GM21390 (cell line): Measurements from ENCODE around the gene SLC17A1.

Experiments used
- ATAC-seq: cut with Tn5 transposase; IDR thresholded peaks from one replicate; pipeline ENCODE4 v1.9.1; 2021; ENCODE audit not compliant: unreplicated experiment

The SLC17A1 gene

DNA sequence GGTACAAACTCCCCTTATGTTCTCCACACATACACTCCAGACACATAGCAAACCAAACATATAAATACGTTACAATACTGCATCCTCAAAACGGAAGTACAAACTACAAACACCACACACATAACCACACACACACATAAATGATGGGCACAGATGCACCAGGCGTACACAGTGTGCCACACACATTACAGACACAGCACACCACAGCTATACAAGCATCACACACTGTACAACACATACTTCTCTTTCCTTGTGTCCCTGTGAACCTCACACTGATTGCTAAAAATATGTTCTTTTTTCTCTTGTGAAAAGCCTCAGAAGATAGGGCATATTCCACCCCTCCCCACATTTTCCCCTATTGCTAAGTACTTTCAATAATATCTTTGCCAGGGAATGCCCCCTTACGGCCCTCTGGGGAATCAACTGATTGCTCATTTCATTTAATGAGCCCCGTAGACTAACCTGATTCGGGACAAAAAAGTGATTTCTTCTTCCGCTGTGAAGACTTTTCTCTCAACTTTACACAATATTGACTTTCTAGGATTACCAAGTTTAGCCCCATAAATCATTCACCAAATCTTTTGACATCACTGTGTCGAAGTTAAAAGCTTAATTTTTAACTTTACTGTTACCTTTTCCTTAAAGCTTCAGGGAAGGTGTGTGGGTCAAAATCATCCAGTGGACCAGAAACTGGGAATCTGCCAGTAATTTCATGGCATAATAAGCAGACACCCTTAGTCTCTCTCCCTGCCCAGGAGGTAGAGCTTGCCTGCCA is at the start of gene SLC17A1:
Gene SLC17A1 (minus strand): TSS at position 521 of the 775 bp plus-strand sequence. CDS start 1,495 bp downstream, outside the sequence.
- no peak for ATAC-seq

DNA sequence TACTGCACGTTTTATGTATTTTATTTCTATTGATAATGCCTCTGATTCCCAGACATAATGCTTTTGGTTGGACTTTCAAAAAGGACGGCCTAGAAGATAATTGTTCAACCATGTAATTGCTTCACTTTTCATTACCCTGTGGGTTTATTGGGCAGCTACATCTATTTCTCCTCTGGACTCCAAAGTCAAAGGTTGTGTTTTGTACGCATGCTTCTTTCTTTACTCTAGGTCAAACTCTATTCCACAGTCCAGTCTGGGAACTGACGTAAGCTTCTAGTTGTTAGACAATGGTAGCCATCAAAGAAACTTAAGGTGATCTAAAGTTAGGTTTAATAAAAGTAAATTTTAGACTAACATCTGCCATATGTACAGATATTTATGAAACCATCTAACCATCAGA is 48.7 kb upstream of the SLC17A1 start:
- ATAC-seq = no peak

GRCh38 chr6:25878721-25879322 is 47.0 kb upstream of the SLC17A1 start:
- no peak for ATAC-seq

GRCh38 chr6:25875926-25876602 is 44.2 kb upstream of the SLC17A1 start:
- ATAC-seq = no peak

DNA sequence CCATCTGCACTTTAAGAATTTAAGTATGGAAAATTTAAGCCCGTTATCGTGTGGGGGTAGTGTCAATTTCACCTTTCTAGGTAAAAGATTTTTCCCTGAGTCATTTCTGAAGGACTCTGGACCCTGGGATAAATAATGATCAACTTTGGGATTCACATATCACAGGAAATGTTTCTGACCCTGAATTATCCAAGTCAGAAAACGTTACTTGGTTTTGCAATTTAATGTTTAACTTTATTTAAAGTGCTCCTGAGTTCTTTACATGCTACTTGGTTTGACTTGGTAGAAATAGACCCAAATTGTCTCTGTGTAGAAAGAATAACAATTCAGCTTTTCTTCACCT is 43.7 kb upstream of the SLC17A1 start:
- ATAC-seq = no peak

DNA sequence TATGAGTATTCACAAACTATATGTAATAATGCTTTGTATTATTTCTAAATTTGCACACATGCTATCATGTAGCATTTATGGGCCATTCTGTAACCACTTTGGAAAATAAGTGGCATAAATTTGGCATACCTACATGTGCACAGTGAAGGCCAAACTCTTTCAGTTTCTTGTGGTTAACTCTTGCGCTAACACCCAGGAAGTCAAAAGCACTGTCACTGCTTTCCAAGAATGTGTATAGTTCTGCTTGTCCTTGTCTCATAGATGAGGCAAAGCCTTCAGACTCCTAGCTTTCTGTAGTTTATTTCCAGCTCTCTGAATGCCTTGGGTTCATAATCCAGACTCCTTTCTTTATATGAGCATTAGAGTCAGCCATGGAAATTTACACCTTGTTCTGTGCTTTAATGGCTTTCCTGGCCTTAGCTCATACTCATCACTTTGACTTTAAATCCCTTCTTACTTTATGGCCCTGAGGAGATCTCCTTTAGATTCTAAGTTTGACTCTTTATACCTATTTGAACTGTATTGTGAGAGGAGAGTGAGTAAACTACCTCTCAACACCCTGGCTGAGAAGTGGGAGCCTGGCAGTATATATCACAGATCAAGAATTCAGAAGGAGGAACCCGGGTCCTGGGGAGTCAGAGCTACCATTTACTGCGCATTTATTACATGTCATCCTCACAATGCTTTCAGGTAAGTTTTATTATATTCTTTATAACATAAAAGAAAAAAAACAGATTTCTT is 43.1 kb upstream of the SLC17A1 start:
- ATAC-seq = no peak

DNA sequence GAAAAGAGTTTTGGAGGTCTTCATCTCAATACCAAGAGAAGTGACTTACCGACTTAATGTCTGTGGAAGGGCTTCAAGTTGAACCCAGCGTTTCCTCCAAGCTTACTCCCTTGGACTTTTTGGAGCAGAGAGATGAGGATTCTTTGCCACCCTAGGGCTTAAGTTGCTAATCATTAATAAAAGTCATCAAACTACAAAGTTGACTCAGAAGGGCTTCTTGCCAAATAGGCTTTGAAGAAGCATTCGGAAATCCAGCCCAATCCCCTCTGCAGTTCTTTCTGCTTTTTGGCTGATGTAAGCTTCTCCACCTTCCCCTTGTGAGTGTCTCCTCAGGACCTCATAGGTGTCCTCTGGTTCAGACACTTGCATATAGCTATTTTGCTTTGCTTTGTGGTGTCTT is 42.3 kb upstream of the SLC17A1 start, which contains the start of gene SLC17A3:
Gene SLC17A3 (minus strand): TSS at position 126 of the 400 bp plus-strand sequence. CDS start 5,856 bp downstream, outside the sequence.
- ATAC-seq = no peak

GRCh38 chr6:25872814-25873213 is 41.0 kb upstream of the SLC17A1 start:
- ATAC-seq = no peak

DNA sequence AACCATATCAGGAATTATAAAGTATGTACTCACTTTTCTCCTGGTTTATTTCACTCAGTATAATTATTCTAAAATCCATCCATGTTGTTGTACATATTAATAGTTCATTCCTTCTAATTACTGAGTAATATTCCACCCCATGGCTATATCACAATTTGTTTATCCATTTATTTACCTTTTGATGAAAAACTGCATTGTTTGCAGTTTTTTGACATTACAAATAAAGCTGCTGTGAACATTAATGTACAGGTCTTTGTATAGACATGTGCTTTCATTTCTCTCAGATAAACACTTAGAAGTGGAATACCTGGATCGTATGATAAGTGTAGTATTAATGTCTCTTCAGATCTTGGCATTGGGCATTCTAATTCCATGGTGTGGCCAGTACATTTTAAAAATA is 38.0 kb upstream of the SLC17A1 start:
- ATAC-seq = no peak

DNA sequence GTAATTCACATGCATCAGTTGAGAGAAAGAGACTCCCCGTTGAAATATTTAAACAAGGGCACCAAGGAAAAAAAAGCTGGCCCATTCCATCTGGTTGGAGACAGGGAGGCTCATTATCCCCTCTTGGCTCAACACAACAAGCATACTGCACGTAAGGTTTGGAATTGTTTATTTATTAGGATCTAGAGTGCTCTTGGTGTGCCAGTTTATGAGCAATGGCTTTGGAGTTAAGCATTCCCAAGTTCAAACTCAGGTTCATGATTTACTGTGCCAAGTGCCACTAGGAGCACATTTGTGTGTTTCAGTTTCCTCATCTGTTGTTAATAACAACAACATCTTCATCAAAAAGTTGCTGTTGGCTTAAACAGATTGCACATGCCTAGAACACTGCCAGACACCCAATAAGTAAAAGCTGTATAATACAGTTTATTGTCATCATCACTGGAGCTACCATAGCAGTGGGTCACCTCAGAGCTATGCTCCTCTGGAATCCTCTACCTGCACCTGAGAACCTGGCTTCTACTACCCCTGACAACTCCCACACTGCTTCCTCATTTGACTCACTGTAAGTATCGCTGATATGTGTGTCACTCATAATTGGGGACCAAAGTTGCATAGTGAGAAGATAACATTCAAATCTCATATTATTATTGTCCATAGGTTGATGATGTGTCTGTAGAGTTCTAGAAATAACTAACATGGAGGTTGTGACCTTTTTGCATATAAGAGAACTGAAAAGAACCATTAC is 36.8 kb upstream of the SLC17A1 start:
- no peak for ATAC-seq

- no peak for ATAC-seq
Measured at GRCh38 chr6:25866011-25866410, 34.2 kb upstream of the SLC17A1 start.

DNA sequence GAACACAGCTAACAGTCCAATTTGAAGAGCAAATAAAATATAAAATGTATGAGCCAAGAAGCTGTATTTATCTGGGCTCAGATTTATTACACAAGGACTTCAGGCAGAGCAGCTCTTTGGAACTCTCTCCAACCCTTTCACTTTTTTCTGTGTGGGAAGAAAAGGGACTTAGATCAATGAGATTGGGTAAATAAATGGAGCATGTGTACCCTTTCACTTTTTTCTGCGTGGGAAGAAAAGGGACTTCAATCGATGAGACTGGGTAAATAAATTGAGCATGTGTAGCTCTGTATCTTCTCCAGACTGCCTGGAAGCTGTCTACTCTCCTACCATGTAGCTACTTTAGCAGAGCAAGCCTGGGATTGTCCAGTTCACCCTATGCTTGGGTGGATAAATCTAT is 31.5 kb upstream of the SLC17A1 start:
- ATAC-seq = no peak

GRCh38 chr6:25862199-25862598 is 30.3 kb upstream of the SLC17A1 start:
- no peak for ATAC-seq

GRCh38 chr6:25852756-25853155 is 20.9 kb upstream of the SLC17A1 start:
- ATAC-seq = no peak

- ATAC-seq = no peak
Measured at GRCh38 chr6:25851961-25852360, 20.1 kb upstream of the SLC17A1 start.

DNA sequence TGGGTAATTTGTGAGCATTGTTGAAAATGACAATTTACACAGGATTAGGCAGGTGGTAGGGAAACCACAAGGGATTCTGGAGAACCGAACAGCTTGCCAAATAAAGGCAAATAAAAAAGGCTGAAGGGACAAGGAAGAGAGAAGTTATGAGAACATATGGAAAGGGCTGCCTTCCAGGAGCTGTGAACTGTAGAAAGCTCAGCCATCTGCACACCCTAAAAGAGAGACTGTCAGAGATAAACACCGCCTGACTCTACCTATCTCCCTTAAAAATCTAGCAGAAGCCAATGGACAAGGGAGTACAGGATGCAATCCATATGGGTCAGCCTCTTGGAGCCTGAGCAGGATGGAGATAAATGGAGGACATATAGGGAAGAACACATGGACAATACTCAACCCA is 12.7 kb upstream of the SLC17A1 start:
- no peak for ATAC-seq

DNA sequence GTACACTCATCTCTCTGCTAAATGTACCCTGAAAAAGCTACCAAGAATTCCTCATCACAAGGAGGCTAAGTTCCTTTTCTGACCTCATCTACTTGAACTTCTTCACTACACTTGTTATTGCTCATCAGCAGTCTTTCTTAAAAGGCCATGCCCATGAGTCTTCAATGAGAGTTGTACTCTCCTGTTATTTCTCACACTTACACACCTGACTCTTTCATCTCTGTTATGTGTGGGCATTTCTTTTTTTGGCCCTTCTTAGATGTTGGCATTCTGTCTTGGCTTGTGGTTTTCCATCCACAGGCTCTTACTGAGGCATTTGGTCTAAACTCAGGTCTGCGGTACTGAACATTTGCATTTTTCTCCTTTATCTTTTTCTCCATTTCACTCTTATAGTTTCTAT is 10.7 kb upstream of the SLC17A1 start:
- ATAC-seq = no peak

DNA sequence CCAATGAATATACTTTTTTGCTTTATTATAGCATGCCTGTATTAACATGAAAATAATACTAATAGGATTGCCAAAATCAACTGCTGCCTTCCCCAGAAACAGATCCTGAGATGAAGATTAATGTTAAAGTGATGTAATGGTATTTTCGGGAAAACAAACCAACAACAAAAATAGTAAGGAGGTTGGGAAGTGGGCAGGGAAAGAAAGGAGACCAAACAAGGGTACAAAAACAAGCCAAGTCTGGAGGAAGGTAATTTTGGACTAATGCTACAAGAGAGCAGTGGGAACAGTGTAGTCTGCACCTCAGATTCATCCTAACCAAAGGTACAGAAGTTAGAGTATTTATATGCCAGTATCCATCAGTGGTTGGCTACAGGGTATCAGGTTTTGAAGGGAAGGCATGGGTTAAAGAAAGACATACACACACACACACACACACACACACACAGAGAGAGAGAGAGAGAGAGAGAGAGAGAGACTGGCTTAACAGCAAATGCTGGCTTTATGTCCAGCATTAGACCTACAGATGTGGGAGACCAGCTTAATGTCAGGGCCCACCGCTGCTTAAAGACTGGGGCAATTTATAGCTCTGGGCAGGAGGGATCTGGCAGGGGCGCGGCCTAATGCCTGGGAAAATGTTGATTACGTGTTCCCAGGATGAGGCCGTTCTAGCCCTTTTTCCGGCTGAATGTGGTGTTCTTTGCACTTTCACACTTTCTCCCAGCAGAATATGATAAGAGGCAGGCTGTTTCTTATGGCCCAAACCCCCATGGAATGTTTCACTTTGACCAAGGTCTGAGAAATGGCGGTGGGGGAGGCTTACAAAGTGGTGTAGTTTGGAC is 3.8 kb upstream of the SLC17A1 start:
- ATAC-seq = no peak

- ATAC-seq = no peak
Measured at GRCh38 chr6:25834950-25835349, 3.1 kb upstream of the SLC17A1 start.

GRCh38 chr6:25833136-25833535 is 1.3 kb upstream of the SLC17A1 start:
- no peak for ATAC-seq
